ENCODE results near the gene PRDM2.

The PRDM2 gene

GRCh38 chr1:13732971-13733667 lies 33.1 kb downstream of the PRDM2 start:
- DNase-seq (ENCODE audit: extremely low spot score) = no peak
- POLR2A ChIA-PET = interaction anchor here (1.5 kb wide), 1 partner anchor 16 kb away, joined by 5 read pairs; no protein-coding TSS in a partner anchor
- TF ChIP-seq, protein P1, sequence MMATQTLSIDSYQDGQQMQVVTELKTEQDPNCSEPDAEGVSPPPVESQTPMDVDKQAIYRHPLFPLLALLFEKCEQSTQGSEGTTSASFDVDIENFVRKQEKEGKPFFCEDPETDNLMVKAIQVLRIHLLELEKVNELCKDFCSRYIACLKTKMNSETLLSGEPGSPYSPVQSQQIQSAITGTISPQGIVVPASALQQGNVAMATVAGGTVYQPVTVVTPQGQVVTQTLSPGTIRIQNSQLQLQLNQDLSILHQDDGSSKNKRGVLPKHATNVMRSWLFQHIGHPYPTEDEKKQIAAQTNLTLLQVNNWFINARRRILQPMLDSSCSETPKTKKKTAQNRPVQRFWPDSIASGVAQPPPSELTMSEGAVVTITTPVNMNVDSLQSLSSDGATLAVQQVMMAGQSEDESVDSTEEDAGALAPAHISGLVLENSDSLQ (IDR thresholded peaks at IDR 0.05) = no peak
- no peak for TF ChIP-seq L3MBTL2 (conservative IDR thresholded peaks at IDR 0.05)
- no peak for TF ChIP-seq NFRKB (IDR thresholded peaks at IDR 0.05)
- TF ChIP-seq TARDBP (IDR thresholded peaks at IDR 0.05) = no peak
- TF ChIP-seq ELF4 (IDR thresholded peaks at IDR 0.05) = no peak
- no peak for TF ChIP-seq CTBP1 (IDR thresholded peaks at IDR 0.05; ENCODE audit: borderline replicate concordance)
- TF ChIP-seq BHLHE40 (IDR thresholded peaks at IDR 0.05; ENCODE audit: borderline replicate concordance) = no peak
- no peak for TF ChIP-seq FOXM1 (IDR thresholded peaks at IDR 0.05; ENCODE audit: borderline replicate concordance)
- CTCF ChIA-PET = interaction anchor here (0.6 to 2.4 kb wide), 2 partner anchors 8 to 70 kb away, joined by 5 to 8 read pairs; no protein-coding TSS in a partner anchor

GRCh38 chr1:13733711-13734110 lies 33.7 kb downstream of the PRDM2 start:
- no peak for TF ChIP-seq TARDBP (IDR thresholded peaks at IDR 0.05)
- TF ChIP-seq, protein P1 (IDR thresholded peaks at IDR 0.05) = no peak
- TF ChIP-seq FOXM1 (IDR thresholded peaks at IDR 0.05; ENCODE audit: borderline replicate concordance) = no peak
- TF ChIP-seq ARNT (IDR thresholded peaks at IDR 0.05) = no peak
- TF ChIP-seq L3MBTL2 (conservative IDR thresholded peaks at IDR 0.05) = no peak
- TF ChIP-seq SUZ12 (IDR thresholded peaks at IDR 0.05) = no peak
- no peak for TF ChIP-seq BHLHE40 (IDR thresholded peaks at IDR 0.05; ENCODE audit: borderline replicate concordance)
- TF ChIP-seq LEF1 (IDR thresholded peaks at IDR 0.05; ENCODE audit: borderline replicate concordance) = no peak
- TF ChIP-seq CTBP1 (IDR thresholded peaks at IDR 0.05; ENCODE audit: borderline replicate concordance) = no peak
- no peak for TF ChIP-seq FOXA1 (IDR thresholded peaks at IDR 0.05)
- no peak for TF ChIP-seq NFRKB (IDR thresholded peaks at IDR 0.05)
- no peak for TF ChIP-seq ELF4 (IDR thresholded peaks at IDR 0.05)
- no peak for TF ChIP-seq HDGF (IDR thresholded peaks at IDR 0.05; ENCODE audit: borderline replicate concordance)
- TF ChIP-seq SP1 (IDR thresholded peaks at IDR 0.05) = no peak
- ChIA-PET CTCF (interaction anchor here (2.4 kb wide), 1 partner anchor 8 kb away, joined by 8 read pairs; no protein-coding TSS in a partner anchor), POLR2A (interaction anchor here (1.5 kb wide), 1 partner anchor 16 kb away, joined by 5 read pairs; no protein-coding TSS in a partner anchor)
- no peak for DNase-seq (ENCODE audit: extremely low spot score)

- no peak for TF ChIP-seq TARDBP (IDR thresholded peaks at IDR 0.05)
- TF ChIP-seq, protein P1 (IDR thresholded peaks at IDR 0.05) = no peak
- no peak for TF ChIP-seq SP1 (IDR thresholded peaks at IDR 0.05)
- no peak for TF ChIP-seq NFRKB (IDR thresholded peaks at IDR 0.05)
- TF ChIP-seq FOXK2 (IDR thresholded peaks at IDR 0.05) = no peak
- no peak for TF ChIP-seq SUZ12 (IDR thresholded peaks at IDR 0.05)
- no peak for TF ChIP-seq LEF1 (IDR thresholded peaks at IDR 0.05; ENCODE audit: borderline replicate concordance)
- TF ChIP-seq ARNT (IDR thresholded peaks at IDR 0.05) = no peak
- TF ChIP-seq FOXM1 (IDR thresholded peaks at IDR 0.05; ENCODE audit: borderline replicate concordance) = no peak
- TF ChIP-seq FOXA1 (IDR thresholded peaks at IDR 0.05) = no peak
- no peak for TF ChIP-seq HDGF (IDR thresholded peaks at IDR 0.05; ENCODE audit: borderline replicate concordance)
- TF ChIP-seq ZNF384 (IDR thresholded peaks at IDR 0.05) = no peak
- TF ChIP-seq BHLHE40 (IDR thresholded peaks at IDR 0.05; ENCODE audit: borderline replicate concordance) = no peak
- TF ChIP-seq L3MBTL2 (conservative IDR thresholded peaks at IDR 0.05) = no peak
- TF ChIP-seq CTBP1 (IDR thresholded peaks at IDR 0.05; ENCODE audit: borderline replicate concordance) = no peak
- TF ChIP-seq ELF4 (IDR thresholded peaks at IDR 0.05) = no peak
- ChIA-PET POLR2A (no interaction called here), CTCF (interaction anchor here (2.4 kb wide), 1 partner anchor 10 kb away, joined by 8 read pairs; no protein-coding TSS in a partner anchor)
- no peak for DNase-seq (ENCODE audit: extremely low spot score)
Measured at GRCh38 chr1:13735168-13735930, 35.4 kb downstream of the PRDM2 start.

GRCh38 chr1:13737398-13737797 lies 37.4 kb downstream of the PRDM2 start:
- POLR2A ChIA-PET = interaction anchor here (1.0 kb wide), 1 partner anchor 12 kb away, joined by 3 read pairs; no protein-coding TSS in a partner anchor
- no peak for DNase-seq (ENCODE audit: extremely low spot score)
- TF ChIP-seq FOXK2 (IDR thresholded peaks at IDR 0.05) = no peak
- TF ChIP-seq BHLHE40 (IDR thresholded peaks at IDR 0.05; ENCODE audit: borderline replicate concordance) = no peak
- TF ChIP-seq, protein P1 (IDR thresholded peaks at IDR 0.05) = no peak
- TF ChIP-seq TARDBP (IDR thresholded peaks at IDR 0.05) = no peak
- TF ChIP-seq ELF4 (IDR thresholded peaks at IDR 0.05) = no peak
- TF ChIP-seq SP1 (IDR thresholded peaks at IDR 0.05) = no peak
- TF ChIP-seq HDGF (IDR thresholded peaks at IDR 0.05; ENCODE audit: borderline replicate concordance) = no peak
- TF ChIP-seq LEF1 (IDR thresholded peaks at IDR 0.05; ENCODE audit: borderline replicate concordance) = no peak
- TF ChIP-seq ZNF384 (IDR thresholded peaks at IDR 0.05) = no peak
- CTCF ChIA-PET = no interaction called here

GRCh38 chr1:13746342-13746741 lies 46.4 kb downstream of the PRDM2 start:
- no peak for DNase-seq (ENCODE audit: extremely low spot score)
- TF ChIP-seq L3MBTL2 (conservative IDR thresholded peaks at IDR 0.05) (no peak), FOXK2 (IDR thresholded peaks at IDR 0.05) (no peak), SUZ12 (IDR thresholded peaks at IDR 0.05) (no peak), SP1 (IDR thresholded peaks at IDR 0.05) (no peak), NFRKB (IDR thresholded peaks at IDR 0.05) (no peak), CTBP1 (IDR thresholded peaks at IDR 0.05; ENCODE audit: borderline replicate concordance) (no peak), FOXA1 (IDR thresholded peaks at IDR 0.05) (no peak), ZNF384 (IDR thresholded peaks at IDR 0.05) (no peak), LEF1 (IDR thresholded peaks at IDR 0.05; ENCODE audit: borderline replicate concordance) (no peak), FOXM1 (IDR thresholded peaks at IDR 0.05; ENCODE audit: borderline replicate concordance) (no peak), ARNT (IDR thresholded peaks at IDR 0.05) (no peak), HDGF (IDR thresholded peaks at IDR 0.05; ENCODE audit: borderline replicate concordance) (no peak), TARDBP (IDR thresholded peaks at IDR 0.05) (no peak), ELF4 (IDR thresholded peaks at IDR 0.05) (no peak), BHLHE40 (IDR thresholded peaks at IDR 0.05; ENCODE audit: borderline replicate concordance) (no peak)
- TF ChIP-seq, protein P1 (IDR thresholded peaks at IDR 0.05) = no peak
- ChIA-PET POLR2A (no interaction called here), CTCF (no interaction called here)
